Hepatocyte (in vitro differentiated cells): ENCODE measurements around the gene TEX30. TPM values are rescaled to one million over a fixed set of nuclear protein-coding genes. Genes with fewer than 3 reads are reported as not detected.

ENCODE experiments used
- DNase-seq: peaks from one replicate; pipeline ENCODE4 v3.0.0-alpha.2; 2016; ENCODE audit warnings: low spot score
- H2AFZ ChIP-seq: fragments of 200-600 bp; sonication (generic); 2 replicates; pipeline ENCODE4 v1.6.0; 2016; ENCODE audit warnings: antibody characterized with exemption, mild to moderate bottlenecking
- H3K27ac ChIP-seq: fragments of 200-600 bp; sonication (generic); 2 replicates; pipeline ENCODE4 v1.5.1; 2016; ENCODE audit warnings: mild to moderate bottlenecking
- H3K27me3 ChIP-seq: fragments of 200-600 bp; sonication (generic); 2 replicates; pipeline ENCODE4 v1.6.1; 2016
- H3K36me3 ChIP-seq: fragments of 200-600 bp; sonication (generic); replicated peaks from 2 replicates; pipeline ENCODE4 v1.5.1; 2016; ENCODE audit warnings: low read depth; ENCODE audit not compliant: insufficient read depth
- H3K4me1 ChIP-seq: fragments of 200-600 bp; sonication (generic); 2 replicates; pipeline ENCODE4 v1.5.1; 2016; ENCODE audit warnings: mild to moderate bottlenecking, moderate library complexity; ENCODE audit not compliant: insufficient read depth
- H3K4me2 ChIP-seq: fragments of 200-600 bp; sonication (generic); 2 replicates; pipeline ENCODE4 v1.6.0; 2016
- H3K4me3 ChIP-seq: fragments of 200-600 bp; sonication (generic); 2 replicates; pipeline ENCODE4 v1.5.1; 2016; ENCODE audit warnings: mild to moderate bottlenecking
- H3K79me2 ChIP-seq: fragments of 200-600 bp; sonication (generic); 2 replicates; pipeline ENCODE4 v1.6.0; 2017; ENCODE audit warnings: mild to moderate bottlenecking
- H3K9me2 ChIP-seq: fragments of 200-600 bp; sonication (generic); replicated peaks from 2 replicates; pipeline ENCODE4 v1.6.0; 2017; ENCODE audit warnings: mild to moderate bottlenecking; ENCODE audit not compliant: insufficient read depth
- H3K9me3 ChIP-seq: fragments of 200-600 bp; sonication (generic); 2 replicates; pipeline ENCODE4 v1.5.1; 2016; ENCODE audit warnings: low read depth, mild to moderate bottlenecking
- H4K20me1 ChIP-seq: fragments of 200-600 bp; sonication (generic); 2 replicates; pipeline ENCODE4 v1.6.0; 2016; ENCODE audit warnings: mild to moderate bottlenecking; ENCODE audit not compliant: insufficient read depth, poor library complexity, severe bottlenecking
- EZH2 ChIP-seq: fragments of 200-600 bp; sonication (generic); IDR thresholded peaks from 2 replicates; pipeline ENCODE4 v1.6.1; 2016; ENCODE audit warnings: antibody characterized with exemption, mild to moderate bottlenecking, borderline replicate concordance
- EZH2phosphoT487 ChIP-seq: fragments of 200-600 bp; sonication (generic); IDR thresholded peaks from one replicate; pipeline ENCODE4 v1.6.1; 2018; ENCODE audit warnings: antibody characterized with exemption, mild to moderate bottlenecking, low read depth, moderate library complexity; ENCODE audit not compliant: unreplicated experiment, severe bottlenecking
- WGBS: methylation state at CpG from one replicate; pipeline ENCODE4 v1.1.6; 2016; ENCODE audit warnings: low lambda C conversion rate; ENCODE audit errors: missing lambda C conversion rate; 5-methylcytosine and 5-hydroxymethylcytosine counted together
- polyA plus RNA-seq: library from polyadenylated mRNA; unstranded; fragments of >200 nt; fragmentation: Nextera tagmentation; extraction: Ambion mirVana; gene quantifications from 2 replicates; pipeline ENCODE4 v1.2.1, GENCODE V29; 2016
- total RNA-seq: library from RNA; depleted of rRNA; stranded (reverse); fragments of >200 nt; gene quantifications from 2 replicates; pipeline ENCODE4 v1.2.3, GENCODE V29; 2014
- TF ChIP-seq, protein P1 (sequence below): fragments of 200-600 bp; sonication (generic); IDR thresholded peaks from 2 replicates; pipeline ENCODE4 v1.5.1; 2016; ENCODE audit warnings: antibody characterized with exemption, mild to moderate bottlenecking; ENCODE audit not compliant: poor library complexity

Gene TEX30
- total and polyA plus RNA-seq, 2 experiments from 2014 or later: 15.4 to 20.6 TPM

DNA sequence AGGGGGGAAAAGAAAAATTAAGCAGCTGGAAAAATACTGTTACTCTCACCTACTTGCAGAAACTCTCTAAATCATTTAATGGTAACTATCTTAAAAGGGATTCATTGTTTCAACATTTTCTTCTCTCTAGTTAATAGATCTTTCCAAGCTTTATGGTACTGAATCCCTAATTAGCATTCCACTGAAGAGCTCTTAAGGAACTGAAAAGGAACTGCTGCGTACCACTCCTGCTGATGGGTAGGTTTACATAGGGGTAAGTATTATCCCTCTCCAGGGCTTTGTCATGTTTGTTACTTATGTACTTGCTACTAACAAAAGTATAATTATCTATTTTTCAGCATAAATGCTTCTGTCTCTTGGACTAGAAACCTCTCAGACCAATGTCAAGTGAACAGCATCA is 12.5 kb downstream of the TEX30 start:
- Histone ChIP-seq H3K4me1 (no peaks in the 10 kb centered on the region), H3K79me2 (no peaks in the 10 kb centered on the region), H3K27ac (no peak overlapping the region), H3K36me3 (no peaks in the 10 kb centered on the region), H3K9me2 (no peaks in the 10 kb centered on the region), H3K27me3 (no peaks in the 10 kb centered on the region), H3K4me3 (no peak overlapping the region), H4K20me1 (no peaks in the 10 kb centered on the region), H3K4me2 (no peak overlapping the region), H2AFZ (no peak overlapping the region), H3K9me3 (no peaks in the 10 kb centered on the region)
- TF ChIP-seq EZH2 (no peak), EZH2phosphoT487 (no peak)
- TF ChIP-seq, protein P1, sequence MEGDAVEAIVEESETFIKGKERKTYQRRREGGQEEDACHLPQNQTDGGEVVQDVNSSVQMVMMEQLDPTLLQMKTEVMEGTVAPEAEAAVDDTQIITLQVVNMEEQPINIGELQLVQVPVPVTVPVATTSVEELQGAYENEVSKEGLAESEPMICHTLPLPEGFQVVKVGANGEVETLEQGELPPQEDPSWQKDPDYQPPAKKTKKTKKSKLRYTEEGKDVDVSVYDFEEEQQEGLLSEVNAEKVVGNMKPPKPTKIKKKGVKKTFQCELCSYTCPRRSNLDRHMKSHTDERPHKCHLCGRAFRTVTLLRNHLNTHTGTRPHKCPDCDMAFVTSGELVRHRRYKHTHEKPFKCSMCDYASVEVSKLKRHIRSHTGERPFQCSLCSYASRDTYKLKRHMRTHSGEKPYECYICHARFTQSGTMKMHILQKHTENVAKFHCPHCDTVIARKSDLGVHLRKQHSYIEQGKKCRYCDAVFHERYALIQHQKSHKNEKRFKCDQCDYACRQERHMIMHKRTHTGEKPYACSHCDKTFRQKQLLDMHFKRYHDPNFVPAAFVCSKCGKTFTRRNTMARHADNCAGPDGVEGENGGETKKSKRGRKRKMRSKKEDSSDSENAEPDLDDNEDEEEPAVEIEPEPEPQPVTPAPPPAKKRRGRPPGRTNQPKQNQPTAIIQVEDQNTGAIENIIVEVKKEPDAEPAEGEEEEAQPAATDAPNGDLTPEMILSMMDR: no peak
- 78% methylated on average over 1 of the region's 1 CpG for WGBS
- DNase-seq: no peak

DNA sequence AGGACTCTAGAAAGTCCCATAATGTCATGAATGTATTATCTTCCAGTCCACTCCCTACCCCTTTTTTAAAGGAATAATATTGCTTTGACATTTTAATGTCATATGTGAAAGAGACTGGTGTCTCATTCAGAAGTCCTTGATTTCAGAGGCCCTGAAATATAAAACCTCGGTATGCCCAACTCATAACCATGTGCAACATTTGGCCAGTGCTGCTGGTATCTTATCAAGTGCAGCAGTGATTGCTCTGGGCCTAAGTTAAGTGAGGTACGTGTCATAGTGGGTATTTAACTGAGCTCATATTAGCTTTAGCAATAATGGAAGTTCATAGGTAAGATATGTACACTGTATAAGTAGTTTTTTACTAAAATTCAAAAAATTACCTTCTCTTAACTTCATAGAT is 14.7 kb downstream of the TEX30 start:
- WGBS: 88% methylated on average over 2 of the region's 2 CpGs
- no peaks in the 10 kb centered on the region for H3K36me3 ChIP-seq
- H3K4me3 ChIP-seq: no peak overlapping the region
- H3K79me2 ChIP-seq: no peaks in the 10 kb centered on the region
- TF ChIP-seq EZH2 (no peak), EZH2phosphoT487 (no peak)
- TF ChIP-seq, protein P1: no peak
- H4K20me1 ChIP-seq: no peaks in the 10 kb centered on the region
- H3K4me1 ChIP-seq: no peaks in the 10 kb centered on the region
- no peak overlapping the region for H3K27ac ChIP-seq
- no peak overlapping the region for H2AFZ ChIP-seq
- H3K9me2 ChIP-seq: no peaks in the 10 kb centered on the region
- no peak overlapping the region for H3K4me2 ChIP-seq
- H3K9me3 ChIP-seq: no peaks in the 10 kb centered on the region
- no peak for DNase-seq
- no peaks in the 10 kb centered on the region for H3K27me3 ChIP-seq

DNA sequence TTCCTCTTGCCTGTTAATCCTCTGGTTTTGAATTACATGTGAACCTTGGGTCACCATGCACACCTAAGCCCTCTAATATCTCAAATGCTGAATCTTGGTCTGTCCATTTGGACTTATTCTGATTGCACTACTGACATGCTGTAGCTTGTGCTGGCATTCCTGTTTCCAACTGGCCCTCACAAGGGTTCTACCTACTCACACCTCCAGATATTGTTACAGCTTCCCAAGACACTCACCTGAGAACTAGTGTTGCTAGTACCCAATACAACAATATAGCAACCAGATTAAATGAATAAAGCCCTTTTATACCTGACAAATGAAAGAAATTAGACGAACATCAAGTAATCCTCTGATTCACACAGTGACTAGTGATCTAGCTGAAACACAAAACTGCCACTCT is 16.6 kb downstream of the TEX30 start:
- H3K36me3 ChIP-seq: no peaks in the 10 kb centered on the region
- no peaks in the 10 kb centered on the region for H3K27me3 ChIP-seq
- no peak overlapping the region for H3K4me2 ChIP-seq
- H3K9me3 ChIP-seq: no peaks in the 10 kb centered on the region
- TF ChIP-seq, protein P1: no peak
- no peak for TF ChIP-seq EZH2
- TF ChIP-seq EZH2phosphoT487: no peak
- no peak overlapping the region for H3K4me3 ChIP-seq
- 90% methylated on average over 1 of the region's 1 CpG for WGBS
- no peak overlapping the region for H3K27ac ChIP-seq
- no peaks in the 10 kb centered on the region for H3K4me1 ChIP-seq
- H3K79me2 ChIP-seq: no peaks in the 10 kb centered on the region
- H3K9me2 ChIP-seq: no peaks in the 10 kb centered on the region
- no peak overlapping the region for H2AFZ ChIP-seq
- DNase-seq: no peak
- H4K20me1 ChIP-seq: no peaks in the 10 kb centered on the region

DNA sequence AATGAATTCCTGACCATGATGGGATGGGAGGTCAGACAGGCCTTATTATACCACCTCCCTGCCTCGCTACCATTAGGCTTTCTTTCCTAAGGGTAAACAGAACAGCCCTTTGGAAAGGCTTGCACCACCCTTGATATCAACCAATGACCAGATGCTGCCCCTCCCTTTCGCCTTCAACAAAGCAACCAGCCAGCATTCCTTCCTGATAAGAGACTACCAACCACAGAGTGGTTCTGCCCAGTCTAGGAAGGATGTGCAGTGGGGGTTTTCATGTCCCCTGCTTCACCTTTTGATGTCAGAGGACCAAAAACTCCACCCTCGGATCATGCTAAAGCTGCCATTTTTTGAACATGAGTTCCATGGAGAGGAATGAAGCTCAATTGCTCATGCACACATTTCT is 21.7 kb downstream of the TEX30 start:
- no peaks in the 10 kb centered on the region for H3K4me1 ChIP-seq
- no peaks in the 10 kb centered on the region for H3K9me2 ChIP-seq
- DNase-seq: no peak
- H3K27ac ChIP-seq: no peak overlapping the region
- H3K9me3 ChIP-seq: no peaks in the 10 kb centered on the region
- H3K4me3 ChIP-seq: no peak overlapping the region
- H2AFZ ChIP-seq: no peak overlapping the region
- TF ChIP-seq EZH2phosphoT487 (no peak), EZH2 (no peak)
- TF ChIP-seq, protein P1: no peak
- H3K36me3 ChIP-seq: no peaks in the 10 kb centered on the region
- no peaks in the 10 kb centered on the region for H3K79me2 ChIP-seq
- H3K27me3 ChIP-seq: no peaks in the 10 kb centered on the region
- no peaks in the 10 kb centered on the region for H4K20me1 ChIP-seq
- WGBS: 92% methylated on average over 3 of the region's 3 CpGs
- no peak overlapping the region for H3K4me2 ChIP-seq
